HEK293T (cell line): ENCODE results near the gene BPTF.
"Not testable (repeated sequence)": the region's sequence is repeated elsewhere in the genome, so short reads cannot be mapped to it uniquely, and the experiment has no call there.

Experiments
- CTCF ChIA-PET: fragments of 350-600 bp; formaldehyde crosslinking; extraction: SDS; loops from one replicate; lab custom pipeline; 2021; ENCODE audit warnings: antibody characterized with exemption, inconsistent platforms; lab: Yijun Ruan, JAX
- POLR2A ChIA-PET: fragments of 350-600 bp; formaldehyde crosslinking; extraction: SDS; loops from one replicate; lab custom pipeline; 2020; ENCODE audit warnings: antibody characterized with exemption, inconsistent platforms; lab: Yijun Ruan, JAX
- DNase-seq: peaks from one replicate; pipeline ENCODE4 v3.0.0; 2012; ENCODE audit warnings: mixed read lengths; ENCODE audit errors: extremely low spot score
- ARNT ChIP-seq: fragments of 450-650 bp; IDR thresholded peaks from 2 replicates; pipeline ENCODE4 v1.6.1; 2017; ENCODE audit warnings: mild to moderate bottlenecking
- BHLHE40 ChIP-seq: fragments of 450-650 bp; IDR thresholded peaks from 2 replicates; pipeline ENCODE4 v1.6.1; 2016; ENCODE audit warnings: mild to moderate bottlenecking, moderate library complexity, borderline replicate concordance
- CTBP1 ChIP-seq: fragments of 450-650 bp; IDR thresholded peaks from 2 replicates; pipeline ENCODE4 v1.6.1; 2016; ENCODE audit warnings: borderline replicate concordance
- ELF4 ChIP-seq: fragments of 450-650 bp; IDR thresholded peaks from 2 replicates; pipeline ENCODE4 v1.6.1; 2017; ENCODE audit warnings: antibody characterized with exemption
- FOXA1 ChIP-seq: fragments of 450-650 bp; IDR thresholded peaks from 2 replicates; pipeline ENCODE4 v1.6.1; 2016; ENCODE audit warnings: mild to moderate bottlenecking
- FOXK2 ChIP-seq: fragments of 450-650 bp; IDR thresholded peaks from 2 replicates; pipeline ENCODE4 v1.6.1; 2016; ENCODE audit warnings: mild to moderate bottlenecking
- FOXM1 ChIP-seq: fragments of 450-650 bp; IDR thresholded peaks from 2 replicates; pipeline ENCODE4 v1.6.1; 2017; ENCODE audit warnings: mild to moderate bottlenecking, borderline replicate concordance
- HDGF ChIP-seq: fragments of 450-650 bp; IDR thresholded peaks from 2 replicates; pipeline ENCODE4 v1.6.1; 2017; ENCODE audit warnings: antibody characterized with exemption, borderline replicate concordance
- L3MBTL2 ChIP-seq: fragments of 450-650 bp; conservative IDR thresholded peaks from 2 replicates; pipeline ENCODE4 v1.6.1; 2016; ENCODE audit warnings: mild to moderate bottlenecking
- LEF1 ChIP-seq: fragments of 450-650 bp; IDR thresholded peaks from 2 replicates; pipeline ENCODE4 v1.6.1; 2017; ENCODE audit warnings: mild to moderate bottlenecking, borderline replicate concordance
- NFRKB ChIP-seq: fragments of 450-650 bp; IDR thresholded peaks from 2 replicates; pipeline ENCODE4 v1.6.1; 2016; ENCODE audit warnings: mild to moderate bottlenecking, moderate library complexity
- SP1 ChIP-seq: fragments of 450-650 bp; IDR thresholded peaks from 2 replicates; pipeline ENCODE4 v1.6.1; 2017
- SUZ12 ChIP-seq: fragments of 450-650 bp; IDR thresholded peaks from 2 replicates; pipeline ENCODE4 v1.6.1; 2016; ENCODE audit warnings: mild to moderate bottlenecking
- TARDBP ChIP-seq: fragments of 450-650 bp; IDR thresholded peaks from 2 replicates; pipeline ENCODE4 v1.6.1; 2016
- ZNF384 ChIP-seq: fragments of 450-650 bp; IDR thresholded peaks from 2 replicates; pipeline ENCODE4 v1.6.1; 2016
- TF ChIP-seq, protein P1 (sequence below): fragments of 450-650 bp; IDR thresholded peaks from 2 replicates; pipeline ENCODE4 v1.6.1; 2016

Gene BPTF

DNA sequence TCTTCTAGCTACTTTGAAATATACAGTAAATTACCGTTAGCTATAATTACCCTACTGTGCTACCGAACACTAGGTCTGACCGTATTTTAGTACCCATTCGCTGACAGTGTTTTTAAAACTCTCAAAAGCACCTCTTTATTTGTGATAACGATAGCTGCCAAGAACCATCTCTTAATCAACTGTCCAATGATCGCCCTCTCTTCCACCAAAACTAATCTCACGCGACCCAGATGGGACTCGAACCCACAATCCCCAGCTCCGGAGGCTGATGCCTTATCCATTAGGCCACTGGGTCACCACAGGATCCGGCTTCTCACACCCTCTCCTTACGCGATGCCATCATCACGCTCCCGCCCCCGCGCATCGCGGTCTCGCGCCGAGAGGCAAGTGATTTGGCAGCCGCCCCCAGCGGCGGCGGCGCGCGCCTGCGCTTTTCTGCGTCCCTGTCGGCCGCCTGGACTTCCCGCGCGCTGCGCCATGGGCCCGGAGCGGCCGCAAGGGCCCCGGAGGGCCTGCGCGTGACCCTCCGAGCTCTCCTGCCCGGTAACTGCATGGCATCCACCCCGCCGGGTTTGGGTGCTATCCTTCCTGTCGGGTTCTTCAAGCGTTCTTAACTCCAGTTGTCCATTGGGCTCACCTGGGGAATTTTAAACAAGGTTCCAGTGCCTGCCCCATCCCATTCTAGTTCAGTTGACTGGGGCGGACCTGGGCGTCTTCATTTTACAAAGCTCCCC is 194.5 kb downstream of the BPTF start:
- CTCF ChIA-PET = interaction anchor here (0.6 to 1.3 kb wide), 5 partner anchors 8 to 181 kb away, joined by 3 to 5 read pairs (median 3); no protein-coding TSS in a partner anchor

GRCh38 chr17:68020409-68020756 is 195.1 kb downstream of the BPTF start:
- POLR2A ChIA-PET = interaction anchor here (0.9 to 1.9 kb wide), 8 partner anchors 10 to 227 kb away, joined by 3 to 35 read pairs (median 9); partner anchors contain the start of genes AMZ2, C17orf58 and KPNA2
- no peak for DNase-seq
- TF ChIP-seq L3MBTL2 = peak; percentile 81
- no peak for TF ChIP-seq FOXK2
- CTCF ChIA-PET = interaction anchor here (0.7 to 1.3 kb wide), 2 partner anchors 9 to 14 kb away, joined by 3 to 4 read pairs; no protein-coding TSS in a partner anchor

More for the DNA sequence above, 194.5 kb downstream of the BPTF start:
- DNase-seq = peak; percentile 98
- TF ChIP-seq TARDBP (peak; percentile 74; the same call in 1 of the 2 replicates), BHLHE40 (no peak), HDGF (peak; percentile 43; the same call in 1 of the 2 replicates), L3MBTL2 (peak; percentile 92)
- TF ChIP-seq, protein P1, sequence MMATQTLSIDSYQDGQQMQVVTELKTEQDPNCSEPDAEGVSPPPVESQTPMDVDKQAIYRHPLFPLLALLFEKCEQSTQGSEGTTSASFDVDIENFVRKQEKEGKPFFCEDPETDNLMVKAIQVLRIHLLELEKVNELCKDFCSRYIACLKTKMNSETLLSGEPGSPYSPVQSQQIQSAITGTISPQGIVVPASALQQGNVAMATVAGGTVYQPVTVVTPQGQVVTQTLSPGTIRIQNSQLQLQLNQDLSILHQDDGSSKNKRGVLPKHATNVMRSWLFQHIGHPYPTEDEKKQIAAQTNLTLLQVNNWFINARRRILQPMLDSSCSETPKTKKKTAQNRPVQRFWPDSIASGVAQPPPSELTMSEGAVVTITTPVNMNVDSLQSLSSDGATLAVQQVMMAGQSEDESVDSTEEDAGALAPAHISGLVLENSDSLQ = peak; percentile 75
- POLR2A ChIA-PET = interaction anchor here (0.8 to 1.9 kb wide), 10 partner anchors 11 to 228 kb away, joined by 3 to 35 read pairs (median 6); partner anchors contain the start of genes AMZ2, BPTF, C17orf58 and KPNA2

- ChIA-PET CTCF (interaction anchor here (0.7 kb wide), 1 partner anchor 15 kb away, joined by 3 read pairs; no protein-coding TSS in a partner anchor), POLR2A (interaction anchor here (0.9 to 1.9 kb wide), 7 partner anchors 10 to 227 kb away, joined by 3 to 35 read pairs (median 11); partner anchors contain the start of genes AMZ2, C17orf58 and KPNA2)
- DNase-seq = not testable (repeated sequence)
Measured at GRCh38 chr17:68020791-68021190, 195.5 kb downstream of the BPTF start.

- ChIA-PET CTCF (no interaction called here), POLR2A (interaction anchor here (2.5 kb wide), 1 partner anchor 13 kb away, joined by 9 read pairs; the partner anchor contains the start of gene KPNA2)
- DNase-seq = no peak
Measured at GRCh38 chr17:68021963-68022362, 196.7 kb downstream of the BPTF start.

DNA sequence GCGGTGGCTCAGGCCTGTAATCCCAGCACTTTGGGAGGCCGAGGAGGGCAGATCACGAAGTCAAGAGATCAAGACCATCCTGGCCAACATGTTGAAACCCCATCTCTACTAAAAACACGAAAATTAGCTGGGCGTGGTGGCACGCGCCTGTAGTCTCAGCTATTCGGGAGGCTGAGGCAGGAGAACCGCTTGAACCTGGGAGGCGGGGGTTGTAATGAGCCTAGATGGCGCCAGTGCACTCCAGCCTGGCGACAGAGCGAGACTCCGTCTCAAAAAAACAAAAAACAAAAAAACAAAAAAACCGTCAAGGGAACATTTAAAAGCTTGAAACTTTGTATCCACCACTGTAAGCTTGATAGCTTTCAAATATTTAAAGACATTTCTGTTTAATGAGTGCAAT is 197.2 kb downstream of the BPTF start:
- CTCF ChIA-PET = interaction anchor here (0.6 kb wide), 2 partner anchors 9 to 25 kb away, joined by 3 to 7 read pairs; no protein-coding TSS in a partner anchor
- DNase-seq = not testable (repeated sequence)
- POLR2A ChIA-PET = interaction anchor here (2.5 kb wide), 1 partner anchor 13 kb away, joined by 9 read pairs; the partner anchor contains the start of gene KPNA2

More at GRCh38 chr17:68021963-68022362, 196.7 kb downstream of the BPTF start:
- no peak for TF ChIP-seq FOXA1
- TF ChIP-seq ZNF384 = no peak
- no peak for TF ChIP-seq FOXK2
- TF ChIP-seq L3MBTL2 = no peak
- no peak for TF ChIP-seq TARDBP
- no peak for TF ChIP-seq SUZ12
- no peak for TF ChIP-seq CTBP1
- no peak for TF ChIP-seq LEF1
- TF ChIP-seq SP1 = no peak
- no peak for TF ChIP-seq BHLHE40
- no peak for TF ChIP-seq ELF4

GRCh38 chr17:68029512-68030215 is 204.4 kb downstream of the BPTF start:
- CTCF ChIA-PET = interaction anchor here (0.7 kb wide), 1 partner anchor 10 kb away, joined by 5 read pairs; no protein-coding TSS in a partner anchor
- TF ChIP-seq, protein P1 = no peak
- no peak for TF ChIP-seq ELF4
- TF ChIP-seq SUZ12 = no peak
- no peak for TF ChIP-seq BHLHE40
- TF ChIP-seq CTBP1 = no peak
- TF ChIP-seq TARDBP = no peak
- TF ChIP-seq L3MBTL2 = no peak
- no peak for TF ChIP-seq SP1
- no peak for TF ChIP-seq ZNF384
- no peak for TF ChIP-seq FOXM1
- no peak for TF ChIP-seq HDGF
- TF ChIP-seq FOXA1 = no peak
- TF ChIP-seq ARNT = no peak
- TF ChIP-seq NFRKB = no peak
- no peak for DNase-seq
- POLR2A ChIA-PET = interaction anchor here (3.1 kb wide), 1 partner anchor 10 kb away, joined by 22 read pairs; no protein-coding TSS in a partner anchor
